GM19035 (cell line): Measurements from ENCODE around the gene BIN2.
"Not testable (repeated sequence)": the region's sequence is repeated elsewhere in the genome, so short reads cannot be mapped to it uniquely, and the experiment has no call there.

Experiments
- ATAC-seq: cut with Tn5 transposase; IDR thresholded peaks from one replicate; pipeline ENCODE4 v1.9.1; 2021; ENCODE audit not compliant: unreplicated experiment

BIN2 gene

GRCh38 chr12:51318057-51318806, 5.7 kb downstream of the BIN2 start:
- ATAC-seq = not testable (repeated sequence)

- ATAC-seq = no peak
These were observed 12.6 kb downstream of the BIN2 start for GRCh38 chr12:51311389-51311788.

GRCh38 chr12:51307655-51308593, 16.1 kb downstream of the BIN2 start:
- no peak for ATAC-seq

- no peak for ATAC-seq
These were observed 17.5 kb downstream of the BIN2 start for GRCh38 chr12:51306507-51306906.

GRCh38 chr12:51300768-51301167, 23.2 kb downstream of the BIN2 start:
- not testable (repeated sequence) for ATAC-seq

- no peak for ATAC-seq
These were observed 28.3 kb downstream of the BIN2 start for GRCh38 chr12:51295651-51296050.

GRCh38 chr12:51294097-51294496, 29.9 kb downstream of the BIN2 start:
- ATAC-seq = not testable (repeated sequence)

- ATAC-seq = no peak
These were observed 30.3 kb downstream of the BIN2 start for GRCh38 chr12:51293696-51294095.

GRCh38 chr12:51291603-51292513, 32.1 kb downstream of the BIN2 start:
- not testable (repeated sequence) for ATAC-seq

- ATAC-seq = no peak
These were observed 38.1 kb downstream of the BIN2 start for GRCh38 chr12:51285843-51286242.

GRCh38 chr12:51281202-51281924, 42.6 kb downstream of the BIN2 start:
- no peak for ATAC-seq

- no peak for ATAC-seq
These were observed 48.9 kb downstream of the BIN2 start for GRCh38 chr12:51275088-51275487.

- ATAC-seq = not testable (repeated sequence)
These were observed 51.2 kb downstream of the BIN2 start for GRCh38 chr12:51272810-51273209.

- no peak for ATAC-seq
These were observed 52.9 kb downstream of the BIN2 start for GRCh38 chr12:51270951-51271518.

GRCh38 chr12:51270067-51270950, 53.7 kb downstream of the BIN2 start, which contains the start of gene SMAGP:
Gene SMAGP, minus strand, starts transcription at chr12:51270415. Its CDS starts 1,137 bp downstream, at chr12:51269278.
- ATAC-seq = peak; percentile 59

- ATAC-seq = peak; percentile 40
These were observed 54.6 kb downstream of the BIN2 start for GRCh38 chr12:51269174-51270066.

GRCh38 chr12:51265024-51265423, 59.0 kb downstream of the BIN2 start:
- ATAC-seq = no peak

- ATAC-seq = no peak
These were observed 59.7 kb downstream of the BIN2 start for GRCh38 chr12:51264297-51264696.
